Adrenal gland (tissue), 5 donors: Measurements from ENCODE around the gene CCL14.

Experiments used
- CTCF ChIP-seq, 6 experiments: fragments of 450-650 bp in 4 of 6; fragments of 200-600 bp in 2 of 6; sonication (generic) in 1 of 6; IDR thresholded peaks; 1 replicate in 5 of 6; 2 replicates in 1 of 6; pipeline versions ENCODE4 v1.5.1 to v1.8.0; 2016 to 2021; ENCODE audit warnings: antibody characterized with exemption in 6 of 6, mild to moderate bottlenecking in 2 of 6, moderate library complexity in 1 of 6
- POLR2A ChIP-seq, 2 donors: fragments of 450-650 bp; IDR thresholded peaks; one replicate each; pipeline ENCODE4 v1.6.1; 2017; ENCODE audit warnings: antibody characterized with exemption in 2 of 2, mild to moderate bottlenecking in 2 of 2, moderate library complexity in 1 of 2
- donor health status: DM: no; HTN: no; CAD: no.

GRCh38 chr17:35972535-35972934, 14.0 kb downstream of the CCL14 start:
- TF ChIP-seq CTCF (IDR thresholded peaks at IDR 0.05) (no peak), POLR2A (IDR thresholded peaks at IDR 0.05) (no peak)
